Measurements from ENCODE around the gene SGCG.

The SGCG gene

DNA sequence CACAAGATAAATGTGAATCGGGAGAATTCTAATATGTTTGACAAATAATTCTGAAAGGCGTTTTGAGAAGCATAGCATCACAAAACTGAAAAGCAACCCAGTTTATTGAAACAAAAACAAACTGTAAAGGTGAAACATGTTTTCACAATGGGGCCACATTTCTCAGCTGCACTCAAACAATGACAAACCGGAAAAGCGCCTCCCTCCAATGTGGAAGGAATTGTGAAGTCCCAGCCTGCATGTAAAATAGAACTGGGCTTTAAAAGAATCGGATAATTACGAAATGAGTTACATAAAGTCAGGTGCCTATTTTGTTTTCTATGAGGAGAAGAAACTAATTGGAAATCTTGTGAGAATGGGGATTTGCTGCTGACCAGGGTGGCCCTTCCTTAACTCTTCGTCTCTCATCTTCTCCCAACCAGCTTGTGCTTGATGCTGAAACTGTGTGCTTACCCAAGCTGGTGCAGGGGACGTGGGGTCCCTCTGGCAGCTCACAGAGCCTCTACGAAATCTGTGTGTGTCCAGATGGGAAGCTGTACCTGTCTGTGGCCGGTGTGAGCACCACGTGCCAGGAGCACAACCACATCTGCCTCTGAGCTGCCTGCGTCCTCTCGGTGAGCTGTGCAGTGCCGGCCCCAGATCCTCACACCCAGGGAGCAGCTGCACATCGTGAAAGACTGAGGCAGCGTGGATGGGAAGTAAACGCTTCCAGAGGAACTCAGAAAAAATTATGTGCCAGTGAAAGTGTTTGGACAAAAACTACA lies 143.3 kb downstream of the SGCG start:
- peak; percentile 14 for DNase-seq (ENCODE audit: low read depth)
- H3K4me3 ChIP-seq (replicated peaks; ENCODE audit: low read depth, low read length) = no peak overlapping the region
- TF ChIP-seq, protein P1, sequence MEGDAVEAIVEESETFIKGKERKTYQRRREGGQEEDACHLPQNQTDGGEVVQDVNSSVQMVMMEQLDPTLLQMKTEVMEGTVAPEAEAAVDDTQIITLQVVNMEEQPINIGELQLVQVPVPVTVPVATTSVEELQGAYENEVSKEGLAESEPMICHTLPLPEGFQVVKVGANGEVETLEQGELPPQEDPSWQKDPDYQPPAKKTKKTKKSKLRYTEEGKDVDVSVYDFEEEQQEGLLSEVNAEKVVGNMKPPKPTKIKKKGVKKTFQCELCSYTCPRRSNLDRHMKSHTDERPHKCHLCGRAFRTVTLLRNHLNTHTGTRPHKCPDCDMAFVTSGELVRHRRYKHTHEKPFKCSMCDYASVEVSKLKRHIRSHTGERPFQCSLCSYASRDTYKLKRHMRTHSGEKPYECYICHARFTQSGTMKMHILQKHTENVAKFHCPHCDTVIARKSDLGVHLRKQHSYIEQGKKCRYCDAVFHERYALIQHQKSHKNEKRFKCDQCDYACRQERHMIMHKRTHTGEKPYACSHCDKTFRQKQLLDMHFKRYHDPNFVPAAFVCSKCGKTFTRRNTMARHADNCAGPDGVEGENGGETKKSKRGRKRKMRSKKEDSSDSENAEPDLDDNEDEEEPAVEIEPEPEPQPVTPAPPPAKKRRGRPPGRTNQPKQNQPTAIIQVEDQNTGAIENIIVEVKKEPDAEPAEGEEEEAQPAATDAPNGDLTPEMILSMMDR (IDR thresholded peaks at IDR 0.05; ENCODE audit: low read length, missing control alignments) = no peak

- TF ChIP-seq, protein P1 (IDR thresholded peaks at IDR 0.05; ENCODE audit: low read length, missing control alignments) = no peak
- DNase-seq (ENCODE audit: low read depth) = no peak
- no peak overlapping the region for H3K4me3 ChIP-seq (replicated peaks; ENCODE audit: low read depth, low read length)
Measured at GRCh38 chr13:23325191-23325590, 144.4 kb downstream of the SGCG start.

GRCh38 chr13:23330356-23330755 lies 149.6 kb downstream of the SGCG start:
- no peak overlapping the region for H3K4me3 ChIP-seq (replicated peaks; ENCODE audit: low read depth, low read length)
- no peak for DNase-seq (ENCODE audit: low read depth)

GRCh38 chr13:23339225-23339624 lies 158.4 kb downstream of the SGCG start:
- no peak for DNase-seq (ENCODE audit: low read depth)
- TF ChIP-seq, protein P1 (IDR thresholded peaks at IDR 0.05; ENCODE audit: low read length, missing control alignments) = no peak
- H3K4me3 ChIP-seq (replicated peaks; ENCODE audit: low read depth, low read length) = no peak overlapping the region

More at GRCh38 chr13:23330356-23330755, 149.6 kb downstream of the SGCG start:
- TF ChIP-seq, protein P1 (IDR thresholded peaks at IDR 0.05; ENCODE audit: low read length, missing control alignments) = no peak

- no peak for DNase-seq (ENCODE audit: low read depth)
- no peak overlapping the region for H3K4me3 ChIP-seq (replicated peaks; ENCODE audit: low read depth, low read length)
- TF ChIP-seq, protein P1 (IDR thresholded peaks at IDR 0.05; ENCODE audit: low read length, missing control alignments) = no peak
Measured at GRCh38 chr13:23344931-23345595, 164.3 kb downstream of the SGCG start.

GRCh38 chr13:23347601-23348000 lies 166.8 kb downstream of the SGCG start:
- no peak for DNase-seq (ENCODE audit: low read depth)
- H3K4me3 ChIP-seq (replicated peaks; ENCODE audit: low read depth, low read length) = no peak overlapping the region
- TF ChIP-seq, protein P1 (IDR thresholded peaks at IDR 0.05; ENCODE audit: low read length, missing control alignments) = no peak

Data from fibroblast of pulmonary artery (primary cell).